H1 (cell line): ENCODE data around the gene PELI2. TPM values are rescaled to one million over a fixed set of nuclear protein-coding genes. Genes with fewer than 3 reads are reported as not detected.
A peak's percentile ranks its signal among the peaks of the same experiment; 100 is the strongest.

Experiments used
- CTCF ChIA-PET: fragments of 300-600 bp; sonication (Branson Sonifier 250); formaldehyde crosslinking; loops from one replicate; lab custom pipeline; 2021; ENCODE audit not compliant: partially characterized antibody; lab: Charles Lee
- POLR2A ChIA-PET: fragments of 300-600 bp; sonication (Branson Sonifier 250); formaldehyde crosslinking; loops from one replicate; lab custom pipeline; 2021; ENCODE audit warnings: inconsistent platforms; ENCODE audit not compliant: partially characterized antibody; lab: Charles Lee
- DNase-seq, 2 experiments: peaks; one replicate each; pipeline versions ENCODE4 v3.0.0 to v3.0.0-alpha.2; 2010 to 2022; ENCODE audit warnings: low spot score in 2 of 2, low read depth in 1 of 2, mixed read lengths in 1 of 2
- FAIRE-seq: peaks from 2 replicates; lab custom pipeline; 2011; peaks lifted over from hg19 to GRCh38; lab: Jason Lieb, UNC
- H2AFZ ChIP-seq: 2 replicates; pipeline ENCODE4 v1.8.1; 2012; ENCODE audit warnings: low read length, inconsistent platforms
- H2AK5ac ChIP-seq: 2 replicates; pipeline ENCODE4 v1.6.1; 2013; ENCODE audit warnings: low read depth, low read length
- H2BK120ac ChIP-seq: replicated peaks from 2 replicates; pipeline ENCODE3; 2013; ENCODE audit warnings: low read depth, low read length, inconsistent platforms
- H2BK12ac ChIP-seq: 2 replicates; pipeline ENCODE4 v1.6.1; 2013; ENCODE audit warnings: low read depth, low read length
- H2BK15ac ChIP-seq: 2 replicates; pipeline ENCODE4 v1.6.1; 2013; ENCODE audit warnings: low read length
- H2BK20ac ChIP-seq: 2 replicates; pipeline ENCODE4 v1.6.1; 2013; ENCODE audit warnings: low read length
- H2BK5ac ChIP-seq: 2 replicates; pipeline ENCODE4 v1.6.1; 2013; ENCODE audit warnings: low read depth, low read length
- H3K14ac ChIP-seq: 2 replicates; pipeline ENCODE4 v1.6.1; 2013; ENCODE audit warnings: inconsistent platforms; ENCODE audit not compliant: insufficient read length
- H3K18ac ChIP-seq: 2 replicates; pipeline ENCODE4 v1.6.1; 2013; ENCODE audit warnings: low read length; ENCODE audit errors: extremely low read depth
- H3K23ac ChIP-seq: 2 replicates; pipeline ENCODE4 v1.6.1; 2013; ENCODE audit warnings: inconsistent platforms; ENCODE audit not compliant: insufficient read length
- H3K23me2 ChIP-seq: 2 replicates; pipeline ENCODE4 v1.6.1; 2013; ENCODE audit warnings: low read depth, low read length
- H3K27ac ChIP-seq: 2 replicates; pipeline ENCODE4 v1.6.1; 2011; ENCODE audit warnings: low read depth, low read length, inconsistent platforms
- H3K27me3 ChIP-seq, 4 experiments: replicated peaks in 1 of 4; 1 replicate in 1 of 4; 2 replicates in 3 of 4; pipeline versions ENCODE4 v1.6.1 to v1.8.1; 2011 to 2013; ENCODE audit warnings: low read length in 3 of 4, mild to moderate bottlenecking in 3 of 4, inconsistent platforms in 2 of 4, mixed read lengths in 2 of 4, moderate library complexity in 1 of 4; ENCODE audit not compliant: control insufficient read depth in 3 of 4, insufficient read depth in 3 of 4; ENCODE audit errors: extremely low read depth in 1 of 4
- H3K36me3 ChIP-seq, 4 experiments: 2 replicates each; pipeline versions ENCODE4 v1.6.1 to v1.8.1; 2011 to 2013; ENCODE audit warnings: mild to moderate bottlenecking in 4 of 4, low read length in 3 of 4, moderate library complexity in 2 of 4, control low read depth in 1 of 4, inconsistent platforms in 1 of 4; ENCODE audit not compliant: insufficient read depth in 4 of 4, control insufficient read depth in 2 of 4
- H3K4ac ChIP-seq: replicated peaks from 2 replicates; pipeline ENCODE3; 2013; ENCODE audit warnings: low read length, low read depth, mixed read lengths, inconsistent platforms; ENCODE audit not compliant: insufficient read length
- H3K4me1 ChIP-seq, 4 experiments: replicated peaks in 1 of 4; 1 replicate in 1 of 4; 2 replicates in 3 of 4; pipeline versions ENCODE4 v1.6.1 to v1.8.1; 2011 to 2013; ENCODE audit warnings: low read length in 3 of 4, inconsistent platforms in 2 of 4, mixed read lengths in 1 of 4; ENCODE audit not compliant: insufficient read depth in 4 of 4, control insufficient read depth in 3 of 4
- H3K4me2 ChIP-seq, 2 experiments: 2 replicates each; pipeline versions ENCODE4 v1.6.1 to v1.8.1; 2011 to 2013; ENCODE audit warnings: low read depth in 2 of 2, low read length in 2 of 2, control low read depth in 1 of 2, inconsistent platforms in 1 of 2, mild to moderate bottlenecking in 1 of 2; ENCODE audit not compliant: insufficient read depth in 1 of 2
- H3K4me3 ChIP-seq, 4 experiments: fragments of 200-600, 300-600 bp in 1 of 4; sonication (generic), shearing (Covaris generic), sonication (Bioruptor Twin) in 1 of 4; 2 replicates each; pipeline versions ENCODE4 v1.5.1 to v1.8.1; 2011 to 2016; ENCODE audit warnings: low read length in 4 of 4, low read depth in 3 of 4, control low read depth in 2 of 4, inconsistent platforms in 2 of 4, mild to moderate bottlenecking in 2 of 4, mixed read lengths in 1 of 4, moderate library complexity in 1 of 4; ENCODE audit not compliant: insufficient read depth in 2 of 4; ENCODE audit errors: extremely low read depth in 1 of 4
- H3K56ac ChIP-seq: replicated peaks from 2 replicates; pipeline ENCODE3; 2013; ENCODE audit warnings: low read depth, mild to moderate bottlenecking, mixed read lengths, low read length, inconsistent platforms; ENCODE audit not compliant: insufficient read length
- H3K79me1 ChIP-seq: 2 replicates; pipeline ENCODE4 v1.6.1; 2013; ENCODE audit warnings: low read depth, low read length, control low read depth
- H3K79me2 ChIP-seq, 2 experiments: 2 replicates each; pipeline versions ENCODE4 v1.6.1 to v1.8.1; 2012 to 2013; ENCODE audit warnings: low read length in 2 of 2, mild to moderate bottlenecking in 2 of 2, inconsistent platforms in 1 of 2; ENCODE audit not compliant: insufficient read depth in 2 of 2, control insufficient read depth in 1 of 2
- H3K9ac ChIP-seq, 4 experiments: replicated peaks in 1 of 4; 1 replicate in 1 of 4; 2 replicates in 3 of 4; pipeline versions ENCODE4 v1.6.1 to v1.8.1; 2011 to 2013; ENCODE audit warnings: low read depth in 3 of 4, low read length in 3 of 4, control low read depth in 2 of 4, mild to moderate bottlenecking in 2 of 4, moderate library complexity in 2 of 4, inconsistent platforms in 1 of 4; ENCODE audit errors: extremely low read depth in 1 of 4
- H3K9me3 ChIP-seq, 2 experiments: 2 replicates each; pipeline versions ENCODE4 v1.6.1 to v1.8.1; 2012 to 2013; ENCODE audit warnings: mild to moderate bottlenecking in 2 of 2, moderate library complexity in 2 of 2, control low read depth in 1 of 2, inconsistent platforms in 1 of 2, low read depth in 1 of 2, low read length in 1 of 2, mixed read lengths in 1 of 2; ENCODE audit not compliant: insufficient read depth in 2 of 2
- H4K20me1 ChIP-seq, 2 experiments: replicated peaks in 1 of 2; 2 replicates each; pipeline versions ENCODE3 to v1.8.1; 2011 to 2013; ENCODE audit warnings: inconsistent platforms in 2 of 2, low read length in 2 of 2, mild to moderate bottlenecking in 1 of 2; ENCODE audit not compliant: insufficient read depth in 2 of 2, control insufficient read depth in 1 of 2
- H4K5ac ChIP-seq: 2 replicates; pipeline ENCODE4 v1.6.1; 2013; ENCODE audit warnings: low read length, low read depth, mixed read lengths, inconsistent platforms; ENCODE audit not compliant: insufficient read length
- H4K8ac ChIP-seq: 2 replicates; pipeline ENCODE4 v1.8.0; 2013; ENCODE audit warnings: mild to moderate bottlenecking, moderate library complexity, low read length, inconsistent platforms; ENCODE audit not compliant: insufficient read depth; ENCODE audit errors: extremely low read depth
- H4K91ac ChIP-seq: replicated peaks from 2 replicates; pipeline ENCODE3; 2013; ENCODE audit warnings: low read length, mixed read lengths, inconsistent platforms; ENCODE audit not compliant: insufficient read length
- GTF2F1 ChIP-seq: IDR thresholded peaks from 2 replicates; pipeline ENCODE4 v1.6.1; 2012; ENCODE audit warnings: low read depth, low read length, improper control_type of control experiment, borderline replicate concordance
- POU5F1 ChIP-seq: IDR thresholded peaks from 2 replicates; pipeline ENCODE4 v1.6.1; 2011; ENCODE audit warnings: low read depth, mild to moderate bottlenecking, low read length, moderate library complexity
- SIN3A ChIP-seq, 2 experiments: IDR thresholded peaks in 1 of 2; conservative IDR thresholded peaks in 1 of 2; 2 replicates each; pipeline ENCODE4 v1.6.1; 2011 to 2012; ENCODE audit warnings: low read length in 2 of 2, improper control_type of control experiment in 1 of 2, low read depth in 1 of 2, mild to moderate bottlenecking in 1 of 2
- SP1 ChIP-seq: IDR thresholded peaks from 2 replicates; pipeline ENCODE4 v1.6.1; 2011; ENCODE audit warnings: low read depth, low read length
- TBP ChIP-seq: IDR thresholded peaks from 2 replicates; pipeline ENCODE4 v1.6.1; 2011; ENCODE audit warnings: low read depth, low read length, improper control_type of control experiment
- YY1 ChIP-seq: IDR thresholded peaks from 2 replicates; pipeline ENCODE4 v1.6.1; 2011; ENCODE audit warnings: low read depth, mild to moderate bottlenecking, low read length
- WGBS, 2 experiments: shearing (Covaris generic) in 1 of 2; methylation state at CpG; one replicate each; pipeline versions ENCODE4 v1.1.6 to v1.1.7; 2013 to 2015; ENCODE audit warnings: low lambda C conversion rate in 2 of 2, mixed read lengths in 2 of 2, inconsistent platforms in 1 of 2, low coverage in 1 of 2, missing lambda C conversion rate in 1 of 2; ENCODE audit not compliant: insufficient replicate concordance in 2 of 2, insufficient coverage in 1 of 2, insufficient read length in 1 of 2; ENCODE audit errors: extremely low coverage in 1 of 2, missing lambda C conversion rate in 1 of 2; 5-methylcytosine and 5-hydroxymethylcytosine counted together
- polyA plus RNA-seq, 7 experiments: library from polyadenylated mRNA; depleted of rRNA in 3 of 7; stranded (reverse) in 5 of 7; unstranded in 2 of 7; fragments of >200 nt in 5 of 7; fragments of 200-250 nt in 2 of 7; gene quantifications; 1 replicate in 5 of 7; 2 replicates in 1 of 7; 4 replicates in 1 of 7; pipeline versions ENCODE4 v1.2.1 to v1.2.3, GENCODE V29; 2011 to 2013; ENCODE audit warnings: missing spikeins in 2 of 7, mixed read lengths in 2 of 7
- total RNA-seq: library from RNA; stranded (reverse); fragmentation: NEBNext Ultra II Directional; extraction: Animal tissue kit (Norgen Biotek cat#: 25700); gene quantifications from 2 replicates; pipeline ENCODE4 v1.2.1, GENCODE V29; 2021
- TF ChIP-seq, protein P1 (sequence below): IDR thresholded peaks from 2 replicates; pipeline ENCODE4 v1.6.1; 2012; ENCODE audit warnings: inconsistent platforms
- TF ChIP-seq, protein P2 (sequence below): IDR thresholded peaks from 2 replicates; pipeline ENCODE4 v1.6.1; 2011; ENCODE audit warnings: low read length, improper control_type of control experiment

Gene PELI2
- total and polyA plus RNA-seq, 2 of the 8 experiments (the other 6 are each of a cell fraction or from before 2014, with no cell fraction given): 14.6 to 25.7 TPM

DNA sequence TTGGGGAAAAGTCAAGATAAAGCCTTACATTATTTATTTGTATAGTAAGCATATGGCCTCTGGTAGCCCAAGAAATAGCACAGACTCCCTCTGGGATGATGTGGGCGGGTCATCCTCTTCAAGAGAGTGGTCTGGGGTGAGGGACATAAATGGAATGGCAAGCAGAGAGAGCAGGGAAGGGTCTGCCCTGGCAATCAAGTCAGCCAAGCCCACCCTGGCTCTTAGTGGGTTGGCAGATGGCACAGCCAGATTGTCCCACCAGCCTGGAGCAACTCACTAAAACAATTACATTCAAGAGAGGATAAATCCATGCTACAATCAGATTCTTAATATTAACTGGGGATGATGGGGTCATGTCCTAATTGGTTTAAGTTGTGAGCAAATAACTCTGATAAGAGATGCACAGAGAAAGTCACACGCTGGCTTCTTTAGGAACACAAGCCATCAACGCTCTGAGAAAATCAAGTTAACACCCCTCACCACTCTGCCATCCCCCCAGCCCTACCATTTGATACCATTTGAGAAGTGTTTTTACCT, 2.8 kb upstream of the PELI2 start:
- H2BK120ac ChIP-seq: no peak overlapping the region
- peak; percentile 24 for FAIRE-seq
- H3K4me2 ChIP-seq: no peak overlapping the region
- H2BK20ac ChIP-seq: no peak overlapping the region
- H4K8ac ChIP-seq: no peak overlapping the region
- H3K79me2 ChIP-seq: peaks cover 2 to 11% of the 10 kb centered on the region in 2 experiments; a peak in 3 of 4 replicates
- H3K4me3 ChIP-seq: no peak overlapping the region
- H3K14ac ChIP-seq: no peak overlapping the region
- H3K27ac ChIP-seq: no peak overlapping the region
- no peak overlapping the region for H4K5ac ChIP-seq
- DNase-seq: no peak
- no peaks in the 10 kb centered on the region for H3K36me3 ChIP-seq
- H3K23me2 ChIP-seq: peaks cover 3% of the 10 kb centered on the region; the same call in 1 of the 2 replicates
- H3K4ac ChIP-seq: no peak overlapping the region
- H2BK12ac ChIP-seq: no peak overlapping the region
- CTCF ChIA-PET: interaction anchor here (0.7 kb wide), 1 partner anchor 391 kb away, joined by 3 read pairs; no protein-coding TSS in a partner anchor
- H3K9me3 ChIP-seq: no peaks in the 10 kb centered on the region
- H2AK5ac ChIP-seq: no peak overlapping the region
- H3K23ac ChIP-seq: no peak overlapping the region
- H3K56ac ChIP-seq: no peak overlapping the region
- H3K9ac ChIP-seq: no peak overlapping the region
- no peak overlapping the region for H2AFZ ChIP-seq
- no peak overlapping the region for H3K18ac ChIP-seq
- peaks cover 0 to 3% (median 1%) of the 10 kb centered on the region in 4 experiments; a peak in 2 of 7 replicates for H3K27me3 ChIP-seq
- POLR2A ChIA-PET: no interaction called here
- no peak overlapping the region for H4K91ac ChIP-seq
- no peaks in the 10 kb centered on the region for H3K79me1 ChIP-seq
- no peak overlapping the region for H2BK5ac ChIP-seq
- peaks cover 3 to 11% (median 7%) of the 10 kb centered on the region in 4 experiments; a peak in 6 of 7 replicates for H3K4me1 ChIP-seq
- 93% methylated on average over 3 of the region's 3 CpGs; no CpG with 5 or more reads in 1 of the 2 experiments for WGBS, 2 experiments
- no peak overlapping the region for H2BK15ac ChIP-seq
- peaks cover 0 to 3% of the 10 kb centered on the region in 2 experiments for H4K20me1 ChIP-seq
- TF ChIP-seq, protein P1, sequence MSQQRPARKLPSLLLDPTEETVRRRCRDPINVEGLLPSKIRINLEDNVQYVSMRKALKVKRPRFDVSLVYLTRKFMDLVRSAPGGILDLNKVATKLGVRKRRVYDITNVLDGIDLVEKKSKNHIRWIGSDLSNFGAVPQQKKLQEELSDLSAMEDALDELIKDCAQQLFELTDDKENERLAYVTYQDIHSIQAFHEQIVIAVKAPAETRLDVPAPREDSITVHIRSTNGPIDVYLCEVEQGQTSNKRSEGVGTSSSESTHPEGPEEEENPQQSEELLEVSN: no peak
- TF ChIP-seq TBP: no peak
- TF ChIP-seq POU5F1: no peak
- no peak for TF ChIP-seq SIN3A (conservative IDR thresholded peaks at IDR 0.05 in 1 of 2, IDR thresholded peaks at IDR 0.05 in 1 of 2; ENCODE audit: low read depth in 1 of 2, low read length in 2 of 2)
- no peak for TF ChIP-seq YY1
- TF ChIP-seq, protein P2, sequence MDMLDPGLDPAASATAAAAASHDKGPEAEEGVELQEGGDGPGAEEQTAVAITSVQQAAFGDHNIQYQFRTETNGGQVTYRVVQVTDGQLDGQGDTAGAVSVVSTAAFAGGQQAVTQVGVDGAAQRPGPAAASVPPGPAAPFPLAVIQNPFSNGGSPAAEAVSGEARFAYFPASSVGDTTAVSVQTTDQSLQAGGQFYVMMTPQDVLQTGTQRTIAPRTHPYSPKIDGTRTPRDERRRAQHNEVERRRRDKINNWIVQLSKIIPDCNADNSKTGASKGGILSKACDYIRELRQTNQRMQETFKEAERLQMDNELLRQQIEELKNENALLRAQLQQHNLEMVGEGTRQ: no peak
- no peak for TF ChIP-seq GTF2F1
- TF ChIP-seq SP1: no peak
